ENCODE data around the gene LRG1.

DNA sequence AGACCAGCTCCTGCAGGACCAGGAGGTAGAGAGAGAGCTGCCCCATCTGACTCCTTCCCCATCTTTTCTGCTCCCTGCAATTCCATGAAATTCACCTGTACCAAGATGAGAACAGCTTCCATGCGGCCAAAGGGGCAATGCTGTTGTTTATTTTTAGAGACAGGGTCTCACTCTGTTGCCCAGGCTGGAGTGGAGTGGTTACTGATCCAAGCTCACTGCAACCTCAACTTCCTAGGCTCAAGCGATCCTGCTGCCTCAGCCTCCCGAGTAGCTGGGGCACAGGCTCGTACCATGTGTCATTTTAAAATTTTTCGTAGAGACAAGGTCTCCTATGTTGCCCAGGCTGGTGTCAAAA lies 18.0 kb downstream of the LRG1 start:
- no peak for TF ChIP-seq SIN3A (IDR thresholded peaks at IDR 0.05; ENCODE audit: borderline replicate concordance, insufficient read depth, low read length)
- no peak for TF ChIP-seq TAF1 (IDR thresholded peaks at IDR 0.05; ENCODE audit: borderline replicate concordance, insufficient read depth, low read length)
- TF ChIP-seq POLR2AphosphoS5 (IDR thresholded peaks at IDR 0.05; ENCODE audit: low read depth, low read length) = no peak
- TF ChIP-seq, protein P1, sequence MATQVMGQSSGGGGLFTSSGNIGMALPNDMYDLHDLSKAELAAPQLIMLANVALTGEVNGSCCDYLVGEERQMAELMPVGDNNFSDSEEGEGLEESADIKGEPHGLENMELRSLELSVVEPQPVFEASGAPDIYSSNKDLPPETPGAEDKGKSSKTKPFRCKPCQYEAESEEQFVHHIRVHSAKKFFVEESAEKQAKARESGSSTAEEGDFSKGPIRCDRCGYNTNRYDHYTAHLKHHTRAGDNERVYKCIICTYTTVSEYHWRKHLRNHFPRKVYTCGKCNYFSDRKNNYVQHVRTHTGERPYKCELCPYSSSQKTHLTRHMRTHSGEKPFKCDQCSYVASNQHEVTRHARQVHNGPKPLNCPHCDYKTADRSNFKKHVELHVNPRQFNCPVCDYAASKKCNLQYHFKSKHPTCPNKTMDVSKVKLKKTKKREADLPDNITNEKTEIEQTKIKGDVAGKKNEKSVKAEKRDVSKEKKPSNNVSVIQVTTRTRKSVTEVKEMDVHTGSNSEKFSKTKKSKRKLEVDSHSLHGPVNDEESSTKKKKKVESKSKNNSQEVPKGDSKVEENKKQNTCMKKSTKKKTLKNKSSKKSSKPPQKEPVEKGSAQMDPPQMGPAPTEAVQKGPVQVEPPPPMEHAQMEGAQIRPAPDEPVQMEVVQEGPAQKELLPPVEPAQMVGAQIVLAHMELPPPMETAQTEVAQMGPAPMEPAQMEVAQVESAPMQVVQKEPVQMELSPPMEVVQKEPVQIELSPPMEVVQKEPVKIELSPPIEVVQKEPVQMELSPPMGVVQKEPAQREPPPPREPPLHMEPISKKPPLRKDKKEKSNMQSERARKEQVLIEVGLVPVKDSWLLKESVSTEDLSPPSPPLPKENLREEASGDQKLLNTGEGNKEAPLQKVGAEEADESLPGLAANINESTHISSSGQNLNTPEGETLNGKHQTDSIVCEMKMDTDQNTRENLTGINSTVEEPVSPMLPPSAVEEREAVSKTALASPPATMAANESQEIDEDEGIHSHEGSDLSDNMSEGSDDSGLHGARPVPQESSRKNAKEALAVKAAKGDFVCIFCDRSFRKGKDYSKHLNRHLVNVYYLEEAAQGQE (IDR thresholded peaks at IDR 0.05; ENCODE audit: insufficient read depth in 1 of 2, low read depth in 2 of 2, low read length in 2 of 2) = no peak
- no peak for TF ChIP-seq FOXP2 (optimal IDR thresholded peaks at IDR 0.05; ENCODE audit: borderline replicate concordance, extremely low read depth, extremely low read length, insufficient read depth)

Measured in PFSK-1 (cell line).